ENCODE results near the gene WDR3. TPM values are rescaled to one million over a fixed set of nuclear protein-coding genes. Genes with fewer than 3 reads are reported as not detected.

The WDR3 gene
- 24.9 and 51.8 TPM in 2 replicates for total RNA-seq

DNA sequence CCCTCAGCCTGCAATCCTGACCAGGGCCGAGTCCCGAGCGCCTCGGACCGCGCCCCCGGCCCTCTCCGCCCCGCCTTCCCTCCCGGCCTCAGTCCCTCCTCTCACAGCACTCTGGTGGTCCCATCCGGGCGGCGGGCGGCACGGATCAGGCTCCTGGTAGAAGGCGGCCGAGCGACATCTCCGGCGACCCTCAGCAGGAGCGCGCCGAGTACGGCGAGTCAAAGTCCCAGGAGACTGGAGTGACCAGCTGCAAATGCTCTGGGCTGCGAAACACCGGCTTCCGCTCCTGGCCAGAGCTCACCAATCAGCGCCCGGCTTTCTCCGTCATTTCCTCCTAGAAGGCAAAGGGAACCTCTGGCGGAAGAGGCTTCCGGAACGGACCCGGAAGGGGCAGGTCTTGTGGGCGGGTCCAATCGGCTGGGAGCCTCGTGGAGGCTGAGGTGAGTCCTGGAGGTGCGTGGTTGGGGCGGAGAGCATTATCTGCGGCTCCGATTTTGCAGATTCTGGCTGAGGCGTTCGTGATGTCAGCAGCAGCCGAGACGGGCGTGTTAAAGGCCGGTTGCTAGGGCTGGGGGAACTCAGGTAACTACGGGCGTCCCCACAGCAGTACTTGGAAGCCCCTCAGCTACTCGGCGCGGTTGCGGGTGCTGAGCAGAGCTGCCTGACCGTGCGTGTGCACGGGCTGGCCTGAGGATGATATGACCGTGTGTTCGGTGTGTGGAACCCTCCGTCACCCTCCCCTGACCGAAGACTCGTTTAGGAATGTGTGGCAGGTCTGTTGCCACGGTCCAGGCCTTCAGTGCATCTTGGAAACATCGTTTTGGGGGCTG, at the start of gene WDR3, which contains the start of gene GDAP2:
TSS of gene WDR3 (plus strand) at position 397 of the 830 bp plus-strand sequence. CDS start 3,581 bp downstream, outside the sequence.
TSS of gene GDAP2 (minus strand) at position 279 of the 830 bp plus-strand sequence. CDS start 9,264 bp downstream, outside the sequence.

Other genes with a start within 250 kb of the WDR3 start
- 29.0 and 45.5 TPM in 2 replicates for gene GDAP2, start 118 bp upstream of the WDR3 start, total RNA-seq

All from nasal cavity respiratory epithelium epithelial cell of viscerocranial mucosa (primary cell).